Skeletal muscle cell (primary cell): Measurements from ENCODE around the gene TRAP1.
"Not testable (repeated sequence)": the region's sequence is repeated elsewhere in the genome, so short reads cannot be mapped to it uniquely, and the experiment has no call there.

Source experiments
- DNase-seq: peaks from one replicate; pipeline ENCODE4 v3.0.0-alpha.2; 2010; ENCODE audit warnings: low read depth
- H3K4me3 ChIP-seq: 2 replicates; pipeline ENCODE4 v1.5.1; 2011; ENCODE audit warnings: low read depth, mild to moderate bottlenecking, control low read depth, low read length, moderate library complexity

TRAP1 gene

GRCh38 chr16:3638916-3639644 is 78.2 kb downstream of the TRAP1 start:
- H3K4me3 ChIP-seq = no peak overlapping the region
- DNase-seq = no peak

DNA sequence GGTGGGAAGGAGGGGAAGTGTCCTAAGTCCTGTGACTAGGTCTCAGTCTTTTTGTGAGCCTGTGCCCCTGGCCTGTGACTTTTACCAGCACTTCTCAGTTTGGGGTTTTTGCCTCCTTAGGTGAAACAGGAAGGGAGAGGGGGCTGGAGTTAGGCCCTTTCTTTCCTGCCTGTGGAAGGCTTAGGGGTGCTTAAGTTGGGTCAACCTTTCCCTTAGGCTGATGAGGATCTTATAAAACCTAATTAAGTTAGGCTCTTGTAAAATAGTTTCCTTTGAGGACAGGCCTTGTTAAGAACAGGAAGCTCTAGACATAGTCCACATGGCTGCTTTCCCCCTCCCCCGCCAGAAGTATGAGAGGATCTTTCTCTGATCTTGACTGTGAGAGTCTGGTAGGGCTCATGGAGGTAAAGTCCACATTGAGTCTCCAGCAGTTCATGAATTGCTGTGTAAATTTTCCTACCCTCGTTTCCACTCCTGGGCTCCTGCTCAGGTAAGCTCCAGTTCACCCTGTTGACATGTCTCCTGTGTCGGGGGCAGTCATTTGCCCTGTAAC is 79.9 kb downstream of the TRAP1 start:
- no peak for DNase-seq
- no peak overlapping the region for H3K4me3 ChIP-seq

DNA sequence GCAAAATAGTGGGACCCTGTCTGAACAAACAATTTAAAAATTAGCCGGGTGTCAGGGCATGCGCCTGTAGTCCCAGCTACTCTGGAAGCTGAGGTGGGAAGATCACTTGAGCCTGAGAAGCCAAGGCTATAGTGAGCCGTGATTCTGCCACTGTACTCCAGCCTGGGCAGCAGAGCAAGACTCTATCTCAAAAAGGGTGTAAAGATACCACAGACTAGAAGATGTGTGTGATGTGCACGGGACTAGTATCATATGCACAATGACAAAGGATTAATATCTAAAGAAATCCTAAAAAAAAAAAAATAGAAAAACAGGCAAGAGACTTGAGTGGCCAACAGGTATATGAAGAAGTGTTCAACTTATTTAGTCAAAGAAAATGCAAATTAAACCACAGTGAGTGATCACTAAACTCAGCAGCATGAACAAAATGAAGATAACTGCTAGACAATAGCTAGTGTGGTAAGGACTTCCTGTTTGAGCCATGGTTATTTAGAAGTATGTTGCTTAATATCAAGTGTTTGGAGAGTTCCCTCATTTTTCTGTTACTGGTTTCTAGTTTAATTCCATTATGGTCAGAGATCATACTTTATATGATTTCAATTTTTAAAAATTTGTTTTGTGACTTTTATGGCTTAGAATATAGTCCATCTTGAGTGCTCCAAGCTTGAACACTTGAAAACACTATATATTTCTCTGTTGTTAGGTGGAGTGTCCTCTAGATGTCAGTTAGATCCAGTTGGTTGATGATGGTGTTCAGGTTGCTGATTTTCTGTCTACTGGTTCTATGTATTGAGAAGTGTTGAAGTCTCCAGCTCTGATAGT is 91.2 kb downstream of the TRAP1 start:
- no peak overlapping the region for H3K4me3 ChIP-seq
- DNase-seq = no peak

- no peak for DNase-seq
- H3K4me3 ChIP-seq = no peak overlapping the region
Measured at GRCh38 chr16:3625331-3625730, 92.0 kb downstream of the TRAP1 start.

- DNase-seq = no peak
- no peak overlapping the region for H3K4me3 ChIP-seq
Measured at GRCh38 chr16:3623642-3624041, 93.7 kb downstream of the TRAP1 start.

GRCh38 chr16:3618769-3619141 is 98.6 kb downstream of the TRAP1 start:
- H3K4me3 ChIP-seq = no peak overlapping the region
- no peak for DNase-seq

GRCh38 chr16:3612510-3613466 is 104.5 kb downstream of the TRAP1 start:
- DNase-seq = no peak
- H3K4me3 ChIP-seq = peak overlapping the region; percentile 97

DNA sequence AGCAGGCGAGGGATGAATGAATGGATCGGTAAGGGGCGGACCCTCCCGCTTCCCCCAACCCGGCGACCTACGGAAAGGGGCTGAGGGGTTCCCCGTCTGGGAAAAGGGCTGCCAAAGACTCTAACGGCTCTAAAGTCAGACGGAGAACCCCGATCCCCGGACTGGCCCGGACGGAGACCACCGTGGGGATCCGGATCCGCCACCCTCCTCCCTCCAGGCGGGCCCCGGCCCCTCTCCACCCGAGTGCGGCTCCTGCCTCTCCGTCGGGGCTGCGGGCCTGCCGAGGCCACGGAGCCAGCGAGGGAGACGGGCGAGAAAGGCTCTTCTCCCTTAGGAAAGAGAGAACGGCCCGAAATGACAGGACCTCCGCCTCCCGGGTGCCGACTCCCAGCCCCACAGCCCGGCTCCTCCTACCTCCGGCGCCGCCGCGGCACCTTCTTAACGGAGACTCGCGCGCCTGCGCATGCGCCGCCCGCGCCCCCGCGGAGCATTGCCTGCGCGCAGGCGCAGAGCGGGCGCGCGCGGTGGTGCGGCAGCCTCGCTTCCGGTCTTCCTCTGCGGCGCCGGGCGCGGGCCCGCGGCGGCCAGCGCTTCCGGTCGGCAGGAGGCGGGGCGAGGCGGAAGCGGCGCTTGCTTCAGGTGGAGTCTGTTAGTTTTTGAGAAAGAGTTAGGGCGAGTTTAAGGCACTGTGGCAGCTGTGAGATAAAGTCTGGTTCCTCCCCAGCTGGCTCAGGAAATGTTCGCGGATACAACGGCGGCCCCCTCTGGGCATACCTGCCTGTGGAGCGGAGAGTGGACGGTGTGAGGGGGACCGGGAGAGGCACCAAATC is 106.0 kb downstream of the TRAP1 start, which contains the start of gene SLX4:
SLX4 (minus strand) TSS at position 461 of the 830 bp plus-strand sequence. CDS start 2,642 bp downstream, outside the sequence.
- DNase-seq = peak; percentile 49
- peak within 1 kb of the TSS; percentile 97 for H3K4me3 ChIP-seq

- DNase-seq = no peak
- H3K4me3 ChIP-seq = peak overlapping the region; percentile 97
Measured at GRCh38 chr16:3610698-3611145, 106.6 kb downstream of the TRAP1 start.

DNA sequence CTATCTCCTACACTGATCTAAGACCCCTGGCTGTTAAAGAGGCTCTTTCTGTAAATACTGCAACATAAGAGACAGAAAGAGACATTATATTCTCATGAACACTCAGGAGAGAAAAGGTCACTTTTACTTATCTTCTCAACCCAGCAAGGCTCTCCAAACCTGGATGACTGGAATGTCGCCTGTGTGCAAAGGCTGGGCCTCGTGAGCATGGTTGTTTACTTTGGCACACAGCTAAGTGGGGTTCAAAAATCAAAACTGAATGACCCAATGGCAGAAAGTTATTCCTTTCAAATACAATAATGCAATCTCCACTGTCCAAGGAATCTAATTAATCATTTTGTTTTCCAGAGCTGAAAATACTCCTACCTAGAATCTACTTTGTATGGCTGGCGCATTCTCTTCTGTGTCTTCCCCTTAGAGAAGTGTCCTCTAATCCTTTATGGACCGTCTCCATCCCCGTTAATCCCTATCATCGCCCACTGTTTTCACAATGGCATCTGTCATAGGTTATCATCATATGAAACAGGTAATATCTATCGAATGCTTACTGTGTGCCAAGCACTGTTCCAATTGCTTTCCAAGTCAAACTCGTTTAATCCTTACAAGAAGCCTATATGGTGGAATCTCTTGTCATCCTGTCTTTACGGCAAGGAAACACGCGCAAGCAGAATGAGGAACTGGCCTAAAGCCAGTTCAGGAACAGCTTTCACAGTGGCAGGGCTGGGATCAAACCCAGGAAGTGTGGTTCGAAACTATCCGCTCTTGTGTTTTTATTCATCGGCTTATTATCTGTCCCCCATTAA is 107.2 kb downstream of the TRAP1 start:
- H3K4me3 ChIP-seq = peak overlapping the region; percentile 97
- no peak for DNase-seq

DNA sequence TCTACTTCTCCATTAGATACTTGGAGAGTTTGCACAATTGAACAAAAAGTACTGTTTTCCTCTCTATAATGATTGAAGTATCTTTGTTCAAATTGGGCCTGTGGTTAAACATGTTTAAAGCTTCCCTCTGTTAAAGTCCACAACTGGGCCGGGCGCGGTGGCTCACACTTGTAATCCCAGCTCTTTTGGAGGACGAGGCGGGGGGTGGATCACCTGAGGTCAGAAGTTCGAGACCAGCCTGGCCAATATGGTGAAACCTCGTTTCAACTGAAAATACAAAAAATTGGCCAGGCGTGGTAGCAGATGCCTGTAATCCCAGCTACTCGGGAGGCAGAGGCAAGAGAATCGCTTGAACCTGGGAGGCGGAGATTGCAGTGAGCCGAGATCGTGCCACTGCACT is 108.3 kb downstream of the TRAP1 start:
- DNase-seq, H3K4me3 ChIP-seq: not testable (repeated sequence)

DNA sequence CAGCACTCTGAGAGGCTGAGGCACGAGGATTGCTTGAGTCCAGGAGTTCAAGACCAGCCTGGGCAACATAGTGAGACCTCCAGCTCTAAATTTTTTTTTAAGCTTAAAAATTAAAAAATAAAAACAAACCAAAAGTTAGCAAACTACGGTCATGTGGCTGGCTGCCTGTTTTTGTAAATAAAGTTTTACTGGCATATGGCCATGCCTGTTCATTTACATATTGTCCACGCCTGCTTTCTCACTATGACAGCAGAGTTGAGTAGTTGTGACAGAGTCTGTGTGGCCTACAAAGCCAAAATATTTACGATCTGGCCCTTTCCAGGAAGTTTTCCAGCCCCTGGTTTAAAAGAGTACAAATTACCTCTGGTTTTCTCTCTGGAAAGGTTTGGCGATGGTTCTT is 109.3 kb downstream of the TRAP1 start:
- DNase-seq = no peak
- no peak overlapping the region for H3K4me3 ChIP-seq
